K562 (cell line): Measurements from ENCODE around the gene DIS3L2. TPM values are rescaled to one million over a fixed set of nuclear protein-coding genes. Genes with fewer than 3 reads are reported as not detected.

Experiments used
- ATAC-seq: fragments of 200-7000 bp; cut with Tn5 transposase; 3 replicates; pipeline ENCODE4 v1.9.1; 2020; ENCODE audit warnings: moderate library complexity
- BruUV-seq: library from RNA; stranded (reverse); fragments of 400-500 nt; replicated peaks from 2 replicates; lab custom pipeline; 2021; lab: Mats Ljungman, UMichigan
- CTCF ChIA-PET: fragments of 300-600 bp; formaldehyde crosslinking; extraction: SDS; loops from one replicate; lab custom pipeline; 2021; ENCODE audit warnings: low intra/inter-chr PET ratio; lab: Yijun Ruan, JAX
- POLR2A ChIA-PET: fragments of 300-600, 350-650 bp; sonication (Branson Sonifier 250); formaldehyde crosslinking; extraction: SDS; loops from one replicate; lab custom pipeline; 2021; ENCODE audit warnings: antibody characterized with exemption, inconsistent platforms; lab: Yijun Ruan, JAX
- DNase-seq, 4 experiments: peaks; one replicate each; pipeline versions ENCODE4 v3.0.0 to v3.0.0-alpha.2; 2011 to 2018; ENCODE audit warnings: low spot score in 3 of 4, mixed read lengths in 3 of 4; ENCODE audit errors: extremely low read depth in 1 of 4
- FAIRE-seq: peaks from 2 replicates; lab custom pipeline; 2011; peaks lifted over from hg19 to GRCh38; lab: Jason Lieb, UNC
- H2AFZ ChIP-seq: 2 replicates; pipeline ENCODE4 v1.6.0; 2011; ENCODE audit warnings: low read depth, low read length, control low read depth, inconsistent platforms
- H3K27ac ChIP-seq: fragments of 200-600 bp; 3 replicates; pipeline ENCODE4 v1.8.0; 2011; ENCODE audit warnings: low read depth, mild to moderate bottlenecking, control low read depth, inconsistent platforms, low read length, moderate library complexity, mixed read lengths; ENCODE audit errors: extremely low read depth
- H3K27me3 ChIP-seq, 2 experiments: fragments of 300-600 bp in 1 of 2; 2 replicates in 1 of 2; 3 replicates in 1 of 2; pipeline versions ENCODE4 v1.6.0 to v1.8.0; 2011; ENCODE audit warnings: inconsistent platforms in 2 of 2, low read length in 2 of 2, mild to moderate bottlenecking in 1 of 2, mixed read lengths in 1 of 2, moderate library complexity in 1 of 2; ENCODE audit not compliant: control insufficient read depth in 2 of 2, insufficient read depth in 2 of 2
- H3K36me3 ChIP-seq: fragments of 300-600 bp; 3 replicates; pipeline ENCODE4 v1.8.0; 2011; ENCODE audit warnings: mild to moderate bottlenecking, low read length, inconsistent platforms; ENCODE audit not compliant: control insufficient read depth, insufficient read depth
- H3K4me1 ChIP-seq, 2 experiments: fragments of 200-600 bp in 1 of 2; replicated peaks in 1 of 2; 2 replicates in 1 of 2; 3 replicates in 1 of 2; pipeline versions ENCODE4 v1.5.1 to v1.8.0; 2011; ENCODE audit warnings: inconsistent platforms in 2 of 2, low read length in 2 of 2, mild to moderate bottlenecking in 1 of 2, mixed read lengths in 1 of 2, moderate library complexity in 1 of 2; ENCODE audit not compliant: control insufficient read depth in 2 of 2, insufficient read depth in 2 of 2
- H3K4me2 ChIP-seq: 2 replicates; pipeline ENCODE4 v1.6.1; 2011; ENCODE audit warnings: low read length, control low read depth, inconsistent platforms, mixed read lengths; ENCODE audit not compliant: insufficient read depth
- H3K4me3 ChIP-seq: fragments of 200-600 bp; sonication (generic), shearing (Covaris generic); 2 replicates; pipeline ENCODE4 v1.5.1; 2016; ENCODE audit warnings: control low read depth, inconsistent platforms
- H3K79me2 ChIP-seq: fragments of 200-600 bp; 3 replicates; pipeline ENCODE4 v1.8.0; 2011; ENCODE audit warnings: low read length, inconsistent platforms; ENCODE audit not compliant: control insufficient read depth, insufficient read depth
- H3K9ac ChIP-seq, 2 experiments: 2 replicates each; pipeline versions ENCODE4 v1.6.0 to v1.6.1; 2011; ENCODE audit warnings: low read depth in 2 of 2, low read length in 2 of 2, control low read depth in 1 of 2, inconsistent platforms in 1 of 2, mild to moderate bottlenecking in 1 of 2, mixed read lengths in 1 of 2; ENCODE audit not compliant: insufficient read depth in 1 of 2
- H3K9me1 ChIP-seq: one replicate; pipeline ENCODE4 v1.6.0; 2011; ENCODE audit warnings: inconsistent platforms, mild to moderate bottlenecking, low read length, moderate library complexity; ENCODE audit not compliant: control insufficient read depth, insufficient read depth
- H3K9me3 ChIP-seq: replicated peaks from 2 replicates; pipeline ENCODE4 v1.5.1; 2011; ENCODE audit warnings: low read depth, low read length, inconsistent platforms; ENCODE audit not compliant: control insufficient read depth, insufficient read depth
- H4K20me1 ChIP-seq: replicated peaks from 2 replicates; pipeline ENCODE4 v1.6.1; 2011; ENCODE audit warnings: low read length, inconsistent platforms, mixed read lengths; ENCODE audit not compliant: control insufficient read depth, insufficient read depth
- SREBF1 ChIP-seq: fragments of 150-350 bp; IDR thresholded peaks from 2 replicates; pipeline ENCODE4 v1.6.1; 2014; ENCODE audit warnings: antibody characterized with exemption, low read depth, low read length, borderline replicate concordance
- TCF3 ChIP-seq: sonication (generic); formaldehyde crosslinking; IDR thresholded peaks from 2 replicates; pipeline ENCODE4 v1.4.0; 2020; ENCODE audit warnings: mild to moderate bottlenecking, missing genetic modification reagents
- TRIM28 ChIP-seq: fragments of 450-650 bp; IDR thresholded peaks from 2 replicates; pipeline ENCODE4 v1.6.1; 2017
- VEZF1 ChIP-seq: fragments of 200-800 bp; sonication (Bioruptor generic); IDR thresholded peaks from 2 replicates; pipeline ENCODE4 v1.6.1; 2017; ENCODE audit warnings: missing genetic modification characterization, missing compliant biosample characterization
- ZKSCAN8 ChIP-seq: fragments of 200-800 bp; sonication (Bioruptor generic); IDR thresholded peaks from 2 replicates; pipeline ENCODE4 v1.6.1; 2016; ENCODE audit warnings: missing genetic modification characterization, missing compliant biosample characterization
- ZNF764 ChIP-seq: fragments of 250-450 bp; sonication (Bioruptor Pico); IDR thresholded peaks from 2 replicates; pipeline ENCODE4 v1.4.0; 2020; ENCODE audit warnings: low read depth, mild to moderate bottlenecking, moderate library complexity
- WGBS: fragments of 100-300 bp; shearing (Covaris generic); methylation state at CpG from one replicate; pipeline ENCODE4 v1.1.6; 2016; ENCODE audit warnings: low coverage, mixed read lengths; ENCODE audit not compliant: insufficient coverage; ENCODE audit errors: missing lambda C conversion rate; 5-methylcytosine and 5-hydroxymethylcytosine counted together
- in situ Hi-C: fragments of 300-500 bp; cut with MboI; formaldehyde crosslinking; loops from 4 replicates; pipeline ENCODE4 v1.15.0; 2018; ENCODE audit warnings: inconsistent platforms, mixed read lengths
- intact Hi-C: fragments of 100-400 bp; cut with micrococcal nuclease; formaldehyde crosslinking; loops from 2 replicates; pipeline ENCODE4 v1.14.2; 2022
- polyA plus RNA-seq, 8 experiments: library from polyadenylated mRNA; depleted of rRNA in 4 of 8; stranded (reverse) in 5 of 8; unstranded in 3 of 8; fragments of >200 nt; fragmentation: Nextera tagmentation in 2 of 8; fragmentation: Illumina TruSeq in 1 of 8; extraction: Ambion mirVana in 2 of 8; extraction: Trizol in 1 of 8; gene quantifications; 2 replicates each; pipeline versions ENCODE4 v1.2.1 to v1.2.3, GENCODE V29; 2011 to 2014; ENCODE audit warnings: inconsistent platforms in 1 of 8, missing spikeins in 1 of 8
- total RNA-seq, 7 experiments: library from RNA; depleted of rRNA in 6 of 7; stranded (reverse); fragments of >200 nt in 6 of 7; fragmentation: Illumina TruSeq in 2 of 7; extraction: Trizol in 2 of 7; gene quantifications; 2 replicates each; pipeline versions ENCODE4 v1.2.1 to v1.2.3, GENCODE V29; 2011 to 2021; ENCODE audit warnings: low replicate concordance in 1 of 7
- TF ChIP-seq, protein P1 (sequence below): sonication (generic); formaldehyde crosslinking; IDR thresholded peaks from 2 replicates; pipeline ENCODE4 v1.8.0; 2022; ENCODE audit warnings: mild to moderate bottlenecking, missing genetic modification reagents
- TF ChIP-seq, protein P2 (sequence below), 2 experiments: fragments of 450-650 bp in 1 of 2; sonication (generic) in 1 of 2; formaldehyde crosslinking; conservative IDR thresholded peaks; 2 replicates each; pipeline versions ENCODE4 v1.4.0 to v1.8.1; 2020 to 2022; ENCODE audit warnings: mild to moderate bottlenecking in 1 of 2, missing genetic modification reagents in 1 of 2
- TF ChIP-seq, protein P3 (sequence below), 2 experiments: fragments of 450-650 bp in 1 of 2; sonication (generic) in 1 of 2; formaldehyde crosslinking in 1 of 2; IDR thresholded peaks in 1 of 2; conservative IDR thresholded peaks in 1 of 2; 2 replicates each; pipeline versions ENCODE4 v1.6.1 to v1.8.1; 2016 to 2023; ENCODE audit warnings: mild to moderate bottlenecking in 2 of 2, moderate library complexity in 2 of 2, inconsistent platforms in 1 of 2, missing genetic modification reagents in 1 of 2
- TF ChIP-seq, protein P4 (sequence below), 2 experiments: IDR thresholded peaks; 2 replicates each; pipeline ENCODE4 v1.6.1; 2011; ENCODE audit warnings: borderline replicate concordance in 1 of 2, control low read depth in 1 of 2, low read depth in 1 of 2, low read length in 1 of 2, mild to moderate bottlenecking in 1 of 2, mixed read lengths in 1 of 2, moderate library complexity in 1 of 2; ENCODE audit not compliant: insufficient read depth in 1 of 2, insufficient read length in 1 of 2, poor library complexity in 1 of 2, severe bottlenecking in 1 of 2; ENCODE audit errors: extremely low read depth in 1 of 2

Gene DIS3L2
- total and polyA plus RNA-seq, 9 of the 15 experiments (the other 6 are each of a cell fraction or from before 2014, with no cell fraction given): 1.5 to 19.2 (median 11.2) TPM

GRCh38 chr2:232076272-232076671, 114.8 kb downstream of the DIS3L2 start (continued):
- TF ChIP-seq, protein P1, sequence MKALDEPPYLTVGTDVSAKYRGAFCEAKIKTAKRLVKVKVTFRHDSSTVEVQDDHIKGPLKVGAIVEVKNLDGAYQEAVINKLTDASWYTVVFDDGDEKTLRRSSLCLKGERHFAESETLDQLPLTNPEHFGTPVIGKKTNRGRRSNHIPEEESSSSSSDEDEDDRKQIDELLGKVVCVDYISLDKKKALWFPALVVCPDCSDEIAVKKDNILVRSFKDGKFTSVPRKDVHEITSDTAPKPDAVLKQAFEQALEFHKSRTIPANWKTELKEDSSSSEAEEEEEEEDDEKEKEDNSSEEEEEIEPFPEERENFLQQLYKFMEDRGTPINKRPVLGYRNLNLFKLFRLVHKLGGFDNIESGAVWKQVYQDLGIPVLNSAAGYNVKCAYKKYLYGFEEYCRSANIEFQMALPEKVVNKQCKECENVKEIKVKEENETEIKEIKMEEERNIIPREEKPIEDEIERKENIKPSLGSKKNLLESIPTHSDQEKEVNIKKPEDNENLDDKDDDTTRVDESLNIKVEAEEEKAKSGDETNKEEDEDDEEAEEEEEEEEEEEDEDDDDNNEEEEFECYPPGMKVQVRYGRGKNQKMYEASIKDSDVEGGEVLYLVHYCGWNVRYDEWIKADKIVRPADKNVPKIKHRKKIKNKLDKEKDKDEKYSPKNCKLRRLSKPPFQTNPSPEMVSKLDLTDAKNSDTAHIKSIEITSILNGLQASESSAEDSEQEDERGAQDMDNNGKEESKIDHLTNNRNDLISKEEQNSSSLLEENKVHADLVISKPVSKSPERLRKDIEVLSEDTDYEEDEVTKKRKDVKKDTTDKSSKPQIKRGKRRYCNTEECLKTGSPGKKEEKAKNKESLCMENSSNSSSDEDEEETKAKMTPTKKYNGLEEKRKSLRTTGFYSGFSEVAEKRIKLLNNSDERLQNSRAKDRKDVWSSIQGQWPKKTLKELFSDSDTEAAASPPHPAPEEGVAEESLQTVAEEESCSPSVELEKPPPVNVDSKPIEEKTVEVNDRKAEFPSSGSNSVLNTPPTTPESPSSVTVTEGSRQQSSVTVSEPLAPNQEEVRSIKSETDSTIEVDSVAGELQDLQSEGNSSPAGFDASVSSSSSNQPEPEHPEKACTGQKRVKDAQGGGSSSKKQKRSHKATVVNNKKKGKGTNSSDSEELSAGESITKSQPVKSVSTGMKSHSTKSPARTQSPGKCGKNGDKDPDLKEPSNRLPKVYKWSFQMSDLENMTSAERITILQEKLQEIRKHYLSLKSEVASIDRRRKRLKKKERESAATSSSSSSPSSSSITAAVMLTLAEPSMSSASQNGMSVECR (CRISPR knock-in tag): no peak
- TF ChIP-seq VEZF1: no peak
- TF ChIP-seq, all 486 proteins: peak for 0

- in situ Hi-C loops (no loop called here), intact Hi-C loops (no loop called here)
- Histone ChIP-seq H3K9ac (no peak overlapping the region), H3K36me3 (no peaks in the 10 kb centered on the region), H4K20me1 (peaks cover 4% of the 10 kb centered on the region; the same call in 1 of the 2 replicates), H3K9me3 (no peaks in the 10 kb centered on the region), H3K4me3 (no peak overlapping the region), H3K4me2 (no peak overlapping the region), H3K27ac (no peak overlapping the region), H3K27me3 (no peaks in the 10 kb centered on the region), H3K4me1 (no peaks in the 10 kb centered on the region; a peak in 1 of 5 replicates), H3K9me1 (no peaks in the 10 kb centered on the region), H2AFZ (no peak overlapping the region), H3K79me2 (no peaks in the 10 kb centered on the region)
- no peak for FAIRE-seq
- 48% methylated on average over 3 of the region's 3 CpGs for WGBS
- ChIA-PET POLR2A (interaction anchor here (0.8 kb wide), 1 partner anchor 11 kb away, joined by 3 read pairs; no protein-coding TSS in a partner anchor), CTCF (no interaction called here)
- DNase-seq: no peak
- ATAC-seq: no peak
- BruUV-seq: no TSS peak
- TF ChIP-seq ZKSCAN8 (CRISPR knock-in tag) (no peak), TRIM28 (no peak), ZNF764 (CRISPR knock-in tag) (no peak), SREBF1 (no peak), TCF3 (CRISPR knock-in tag) (no peak)
- TF ChIP-seq, protein P2, sequence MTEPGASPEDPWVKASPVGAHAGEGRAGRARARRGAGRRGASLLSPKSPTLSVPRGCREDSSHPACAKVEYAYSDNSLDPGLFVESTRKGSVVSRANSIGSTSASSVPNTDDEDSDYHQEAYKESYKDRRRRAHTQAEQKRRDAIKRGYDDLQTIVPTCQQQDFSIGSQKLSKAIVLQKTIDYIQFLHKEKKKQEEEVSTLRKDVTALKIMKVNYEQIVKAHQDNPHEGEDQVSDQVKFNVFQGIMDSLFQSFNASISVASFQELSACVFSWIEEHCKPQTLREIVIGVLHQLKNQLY (CRISPR knock-in tag; conservative IDR thresholded peaks at IDR 0.05): no peak
- TF ChIP-seq, protein P3, sequence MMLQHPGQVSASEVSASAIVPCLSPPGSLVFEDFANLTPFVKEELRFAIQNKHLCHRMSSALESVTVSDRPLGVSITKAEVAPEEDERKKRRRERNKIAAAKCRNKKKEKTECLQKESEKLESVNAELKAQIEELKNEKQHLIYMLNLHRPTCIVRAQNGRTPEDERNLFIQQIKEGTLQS (IDR thresholded peaks at IDR 0.05): no peak
- TF ChIP-seq, protein P3 (CRISPR knock-in tag; conservative IDR thresholded peaks at IDR 0.05): no peak
- TF ChIP-seq, protein P4, sequence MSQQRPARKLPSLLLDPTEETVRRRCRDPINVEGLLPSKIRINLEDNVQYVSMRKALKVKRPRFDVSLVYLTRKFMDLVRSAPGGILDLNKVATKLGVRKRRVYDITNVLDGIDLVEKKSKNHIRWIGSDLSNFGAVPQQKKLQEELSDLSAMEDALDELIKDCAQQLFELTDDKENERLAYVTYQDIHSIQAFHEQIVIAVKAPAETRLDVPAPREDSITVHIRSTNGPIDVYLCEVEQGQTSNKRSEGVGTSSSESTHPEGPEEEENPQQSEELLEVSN (IDR thresholded peaks at IDR 0.05; ENCODE audit: borderline replicate concordance in 1 of 2, extremely low read depth in 1 of 2, insufficient read depth in 1 of 2, insufficient read length in 1 of 2, low read depth in 1 of 2, low read length in 1 of 2, poor library complexity in 1 of 2, severe bottlenecking in 1 of 2): no peak
Measured at GRCh38 chr2:232076736-232077135, 115.2 kb downstream of the DIS3L2 start.
